ENCODE data around the gene NCKIPSD.

The NCKIPSD gene

DNA sequence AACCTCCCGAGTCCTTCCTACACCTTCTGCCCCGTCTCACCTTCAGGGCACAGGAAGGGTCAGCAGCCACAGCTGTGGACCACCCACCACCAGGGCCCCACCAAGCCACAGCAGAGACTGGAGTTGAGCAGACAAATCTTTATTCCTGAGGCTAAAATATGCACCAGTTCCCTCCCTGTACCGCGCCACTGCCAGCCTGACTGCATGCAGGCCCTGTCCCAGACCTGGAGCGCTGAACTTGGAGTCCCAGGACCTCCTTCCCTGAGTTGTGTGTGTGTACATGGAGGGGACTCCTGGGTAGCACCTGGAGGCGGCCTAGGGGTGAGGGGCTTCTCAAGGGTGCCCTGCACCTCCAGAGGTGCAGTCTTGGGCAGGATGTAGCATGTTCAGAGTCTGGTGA, 60.1 kb downstream of the NCKIPSD start:
- DNase-seq (ENCODE audit: low read depth in 3 of 3, low spot score in 1 of 3): no peak

DNA sequence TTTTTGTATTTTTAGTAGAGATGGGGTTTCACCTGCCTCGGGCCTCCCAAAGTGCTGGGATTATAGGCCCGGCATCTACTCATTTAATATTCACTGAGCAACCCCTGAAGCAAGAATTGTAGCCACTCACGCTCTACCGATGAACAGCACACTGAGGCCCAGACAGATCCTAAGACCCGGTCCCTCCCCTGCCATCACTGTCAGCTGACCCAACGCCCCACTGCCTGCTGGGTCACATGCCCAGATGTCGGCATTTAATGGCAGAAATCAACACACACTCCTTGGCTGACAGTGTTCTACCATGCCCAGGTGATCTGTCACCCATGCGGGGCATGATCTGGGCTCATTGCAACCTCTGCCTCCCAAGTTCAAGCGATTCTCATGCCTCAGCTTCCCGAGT, 60.9 kb downstream of the NCKIPSD start:
- no peak for DNase-seq (ENCODE audit: low read depth in 3 of 3, low spot score in 1 of 3)

DNA sequence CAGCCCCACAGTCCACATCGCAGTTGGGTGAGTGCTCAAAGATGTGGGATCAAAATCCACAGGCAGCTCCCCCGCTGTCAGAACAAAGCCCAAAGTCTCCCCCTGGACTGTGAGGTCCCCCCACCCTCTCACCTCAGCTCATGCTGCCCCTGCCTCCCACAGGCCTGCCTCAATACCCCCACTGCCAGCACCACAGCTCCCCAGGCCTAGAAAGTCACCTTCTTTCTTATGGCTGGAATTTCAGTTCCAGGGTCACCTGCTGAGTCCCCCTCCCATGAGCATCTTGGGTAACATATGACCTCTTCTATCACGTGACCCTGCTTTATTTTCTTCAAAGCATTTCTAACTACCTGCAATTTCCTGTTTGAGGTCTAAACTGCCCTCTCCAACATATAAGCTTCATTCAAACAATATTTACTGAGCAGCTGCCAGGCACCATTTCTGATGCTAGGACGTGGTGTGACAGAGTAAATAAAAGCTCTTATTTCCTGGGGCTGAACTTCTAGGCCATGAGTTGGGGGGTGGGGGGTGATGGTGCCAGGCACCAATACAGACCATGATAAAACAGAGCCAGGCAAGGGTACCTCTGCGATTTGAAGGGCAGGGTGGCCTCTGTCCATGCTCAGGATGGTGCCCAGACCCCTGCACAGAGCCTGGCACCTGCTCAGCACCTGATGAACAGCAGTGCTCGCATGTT, 61.7 kb downstream of the NCKIPSD start:
- no peak for DNase-seq (ENCODE audit: low read depth in 3 of 3, low spot score in 1 of 3)
